Suprapubic skin (tissue), 4 donors: ENCODE results near the gene NDP.

Source experiments
- CTCF ChIP-seq, 2 donors: fragments of 200-600 bp in 1 of 2; fragments of 450-650 bp in 1 of 2; sonication (generic) in 1 of 2; IDR thresholded peaks; one replicate each; pipeline ENCODE4 v1.5.1; 2016 to 2019; ENCODE audit warnings: antibody characterized with exemption in 2 of 2, mild to moderate bottlenecking in 1 of 2, moderate library complexity in 1 of 2
- EP300 ChIP-seq: sonication (generic); formaldehyde crosslinking; IDR thresholded peaks from one replicate; pipeline ENCODE4 v1.6.1; 2017; ENCODE audit warnings: antibody characterized with exemption
- POLR2AphosphoS5 ChIP-seq, 3 donors: sonication (generic); formaldehyde crosslinking; IDR thresholded peaks; one replicate each; pipeline ENCODE4 v1.6.1; 2017; ENCODE audit warnings: antibody characterized with exemption in 3 of 3

GRCh38 chrX:43976205-43976604, 3.0 kb upstream of the NDP start:
- no peak for TF ChIP-seq CTCF (IDR thresholded peaks at IDR 0.05)
- no peak for TF ChIP-seq POLR2AphosphoS5 (IDR thresholded peaks at IDR 0.05)
- no peak for TF ChIP-seq EP300
